H1 (cell line): ENCODE measurements around the gene NRM. TPM values are rescaled to one million over a fixed set of nuclear protein-coding genes. Genes with fewer than 3 reads are reported as not detected.
A peak's percentile ranks its signal among the peaks of the same experiment; 100 is the strongest.

ENCODE experiments used
- ATF2 ChIP-seq: IDR thresholded peaks from 2 replicates; pipeline ENCODE4 v1.6.1; 2012; ENCODE audit warnings: low read length, inconsistent platforms
- NANOG ChIP-seq: IDR thresholded peaks from 2 replicates; pipeline ENCODE4 v1.6.1; 2011; ENCODE audit warnings: low read length, low read depth, mild to moderate bottlenecking, inconsistent platforms; ENCODE audit not compliant: insufficient read depth, poor library complexity, severe bottlenecking
- POLR2AphosphoS5 ChIP-seq: IDR thresholded peaks from 2 replicates; pipeline ENCODE4 v1.6.1; 2011; ENCODE audit warnings: low read depth, low read length
- RBBP5 ChIP-seq: IDR thresholded peaks from 2 replicates; pipeline ENCODE4 v1.7.1; 2012; ENCODE audit warnings: low read depth, mild to moderate bottlenecking, inconsistent platforms, low read length, moderate library complexity, borderline replicate concordance
- SP1 ChIP-seq: IDR thresholded peaks from 2 replicates; pipeline ENCODE4 v1.6.1; 2011; ENCODE audit warnings: low read depth, low read length
- SP4 ChIP-seq: IDR thresholded peaks from 2 replicates; pipeline ENCODE4 v1.6.1; 2012; ENCODE audit warnings: low read length, inconsistent platforms
- TAF7 ChIP-seq: optimal IDR thresholded peaks from 2 replicates; pipeline ENCODE3; 2011; ENCODE audit warnings: low read depth, mild to moderate bottlenecking, inconsistent platforms, low read length, moderate library complexity, borderline replicate concordance
- polyA plus RNA-seq, 7 experiments: library from polyadenylated mRNA; depleted of rRNA in 3 of 7; stranded (reverse) in 5 of 7; unstranded in 2 of 7; fragments of >200 nt in 5 of 7; fragments of 200-250 nt in 2 of 7; gene quantifications; 1 replicate in 5 of 7; 2 replicates in 1 of 7; 4 replicates in 1 of 7; pipeline versions ENCODE4 v1.2.1 to v1.2.3, GENCODE V29; 2011 to 2013; ENCODE audit warnings: missing spikeins in 2 of 7, mixed read lengths in 2 of 7
- total RNA-seq: library from RNA; stranded (reverse); fragmentation: NEBNext Ultra II Directional; extraction: Animal tissue kit (Norgen Biotek cat#: 25700); gene quantifications from 2 replicates; pipeline ENCODE4 v1.2.1, GENCODE V29; 2021

The NRM gene
- total and polyA plus RNA-seq, 2 of the 8 experiments (the other 6 are each of a cell fraction or from before 2014, with no cell fraction given), result 27.3 to 50.4 TPM

GRCh38 chr6:30646450-30647241 is 44.1 kb downstream of the NRM start, which contains the start of gene C6orf136 (continued):
- no peak for TF ChIP-seq ATF2
- TF ChIP-seq RBBP5, result no peak
- peak; percentile 39 for TF ChIP-seq TAF7
- no peak; the same call in 1 of the 2 replicates for TF ChIP-seq SP4
- TF ChIP-seq NANOG, result no peak
- no peak for TF ChIP-seq POLR2AphosphoS5
- TF ChIP-seq SP1, result no peak
